Right lung (tissue), 5 donors: ENCODE results near the gene NPAS3. TPM values are rescaled to one million over a fixed set of nuclear protein-coding genes. Genes with fewer than 3 reads are reported as not detected.

ENCODE experiments used
- DNase-seq, 2 donors: peaks; one replicate each; pipeline ENCODE4 v3.0.0-alpha.2; 2013
- polyA plus RNA-seq, 5 donors: library from polyadenylated mRNA; unstranded; fragments of 120-200 nt; gene quantifications; one replicate each; pipeline versions ENCODE4 v1.2.1 to v1.2.3, GENCODE V29; 2013; ENCODE audit warnings: inconsistent platforms in 1 of 5, low replicate concordance in 1 of 5; ENCODE audit not compliant: insufficient read length in 5 of 5, insufficient read depth in 1 of 5

NPAS3 gene
- polyA plus RNA-seq, 5 donors, result 0.56 to 0.77 (median 0.69) TPM

DNA sequence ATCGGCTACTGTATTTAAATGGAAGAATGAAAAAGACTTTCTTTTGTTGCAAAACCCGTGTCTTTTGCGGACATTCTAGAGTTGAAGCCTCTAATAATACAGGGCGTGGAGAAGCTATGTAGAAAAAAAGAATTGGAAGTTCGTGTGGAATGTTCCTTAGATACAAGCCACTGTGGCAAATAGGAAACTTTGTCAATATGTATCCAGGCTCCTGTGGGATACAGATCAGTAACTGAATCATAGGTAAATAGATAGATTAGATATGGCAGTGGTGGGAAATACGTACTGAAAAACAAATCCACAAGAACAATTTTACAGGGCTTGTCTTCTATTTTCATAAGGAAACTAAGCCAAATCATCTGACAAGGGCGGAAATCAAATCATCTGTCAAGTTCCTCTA is 766.8 kb downstream of the NPAS3 start:
- DNase-seq, result no peak

GRCh38 chr14:33707716-33708115 is 769.0 kb downstream of the NPAS3 start:
- DNase-seq, result no peak

DNA sequence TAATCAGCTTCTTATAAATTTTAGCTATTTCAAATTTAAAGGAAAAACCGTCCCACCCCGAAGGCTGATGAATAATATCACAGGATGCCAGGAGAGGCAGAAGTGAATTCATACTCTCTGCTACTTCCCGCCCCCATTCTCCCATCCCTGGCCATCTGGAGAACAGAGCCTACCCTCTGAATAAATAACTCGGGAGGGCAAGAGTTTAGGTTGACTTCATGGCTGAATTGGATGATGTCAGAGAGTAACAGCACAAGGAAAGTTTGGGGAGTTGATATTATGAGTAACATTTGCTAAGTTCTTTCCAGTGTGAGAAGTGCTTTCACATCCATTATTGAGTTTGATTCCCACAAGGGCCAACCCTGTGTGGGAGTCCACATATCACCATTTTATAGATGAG is 770.6 kb downstream of the NPAS3 start:
- DNase-seq, result no peak

DNA sequence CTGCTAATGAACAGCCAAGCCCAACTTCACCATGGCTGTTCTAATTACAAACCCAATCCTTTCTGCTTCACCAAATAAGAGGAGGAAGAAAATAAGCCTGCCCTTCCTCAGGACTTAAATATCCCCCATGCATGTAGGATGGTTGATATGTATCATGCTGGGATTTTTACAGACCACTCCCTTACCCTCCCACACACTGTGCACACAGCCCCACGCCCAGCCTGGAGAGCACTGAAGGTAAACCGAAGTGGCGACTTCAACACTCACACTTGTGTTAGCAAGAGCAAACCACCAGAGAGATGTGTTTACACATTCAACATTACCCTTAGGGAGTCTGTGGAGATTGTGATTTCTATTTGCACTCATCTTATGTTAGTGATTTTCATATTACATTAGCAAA is 771.0 kb downstream of the NPAS3 start:
- no peak for DNase-seq

DNA sequence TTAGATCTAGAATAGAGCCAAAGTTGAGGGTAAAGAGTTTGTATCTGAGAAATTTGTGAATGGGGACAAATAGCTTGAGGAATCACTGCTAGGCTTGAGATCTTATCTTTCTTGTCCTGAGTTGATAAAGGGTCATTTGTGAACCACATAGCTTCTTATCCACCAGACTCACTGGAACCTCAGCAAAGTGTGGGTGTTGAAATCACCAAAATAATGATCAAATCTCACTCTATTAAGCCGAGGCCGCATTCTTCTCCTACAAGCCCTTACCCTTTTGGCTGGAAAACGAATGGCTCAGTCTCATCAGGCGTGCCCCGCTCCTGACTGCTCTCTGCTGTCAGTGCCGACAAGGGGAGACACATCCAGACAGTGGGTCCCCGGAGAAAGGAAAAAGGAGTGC is 771.6 kb downstream of the NPAS3 start:
- no peak for DNase-seq

DNA sequence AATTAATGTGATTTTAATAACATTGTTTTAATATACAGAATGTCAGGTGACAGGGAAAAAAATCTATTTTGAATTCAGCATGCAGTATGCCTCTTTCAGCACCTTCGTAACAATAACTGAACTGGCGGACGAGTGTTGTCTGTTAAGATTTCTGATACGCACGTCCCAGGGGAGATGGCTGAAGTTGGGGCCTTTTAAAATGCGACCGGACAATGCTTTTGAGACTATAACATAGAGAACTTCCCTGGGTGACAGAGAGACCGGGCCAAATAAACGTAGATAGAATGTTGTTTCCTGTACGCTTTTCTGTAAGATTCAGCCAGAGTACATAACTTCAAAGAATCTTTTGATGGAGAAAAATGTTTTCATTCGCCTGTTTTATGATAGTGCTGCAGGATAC is 772.5 kb downstream of the NPAS3 start:
- no peak for DNase-seq

- no peak for DNase-seq
Measured at GRCh38 chr14:33711811-33712216, 773.1 kb downstream of the NPAS3 start.

- no peak for DNase-seq
Measured at GRCh38 chr14:33714527-33715226, 776.0 kb downstream of the NPAS3 start.

DNA sequence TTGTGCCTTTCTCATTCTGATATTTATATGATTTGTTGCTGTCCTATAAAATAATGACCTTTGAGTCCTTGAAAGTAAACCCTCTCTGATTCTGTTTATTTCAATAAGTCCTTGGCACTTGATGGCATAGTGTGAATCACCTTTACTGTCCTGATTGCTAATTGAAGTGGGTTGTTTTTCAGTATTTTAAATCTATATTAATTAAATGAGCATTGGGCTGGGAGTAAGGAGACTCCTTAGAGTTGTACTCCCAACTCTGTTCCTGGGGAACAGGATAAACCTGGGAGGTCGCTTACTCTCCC is 776.5 kb downstream of the NPAS3 start:
- no peak for DNase-seq

- DNase-seq, result no peak
Measured at GRCh38 chr14:33716921-33717320, 778.2 kb downstream of the NPAS3 start.

DNA sequence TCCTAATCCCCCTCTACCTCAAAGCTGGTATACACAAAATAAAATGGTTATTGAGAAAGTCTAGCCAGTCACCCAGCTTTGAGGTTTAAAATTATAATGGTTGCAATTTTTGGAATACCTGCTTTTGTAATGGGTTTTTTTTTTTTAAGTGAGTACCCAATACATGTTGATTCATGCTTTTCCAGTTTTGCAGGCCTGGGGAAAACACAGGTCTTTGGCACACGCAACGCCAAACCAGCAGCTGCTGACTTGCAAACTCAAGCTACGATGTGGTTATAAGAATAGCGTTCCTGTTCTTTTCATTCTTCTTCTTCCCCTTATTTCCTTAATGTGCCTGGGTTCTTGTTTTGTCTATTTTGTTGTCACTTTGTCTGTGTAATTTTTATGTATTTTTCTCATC is 779.2 kb downstream of the NPAS3 start:
- no peak for DNase-seq

- no peak for DNase-seq
Measured at GRCh38 chr14:33720284-33720787, 781.7 kb downstream of the NPAS3 start.

DNA sequence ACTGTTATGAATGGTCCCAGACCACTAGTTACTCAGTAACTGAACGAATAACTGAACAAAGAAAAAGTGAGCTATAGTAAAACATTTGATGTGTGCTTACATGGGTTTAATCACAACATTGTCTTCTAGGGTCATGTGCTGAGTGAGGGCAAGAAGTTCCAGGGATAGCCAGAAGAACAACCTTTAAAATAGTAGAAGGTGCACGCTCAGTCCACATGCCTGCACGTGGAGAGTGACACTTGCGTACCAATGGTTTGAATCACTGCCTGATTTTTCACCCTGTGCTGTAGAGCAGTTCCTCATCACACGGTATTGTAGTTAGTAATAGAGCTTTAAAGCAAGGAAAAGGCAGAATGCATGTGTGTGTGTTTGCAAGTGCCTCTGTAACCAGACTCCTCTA is 788.0 kb downstream of the NPAS3 start:
- no peak for DNase-seq

DNA sequence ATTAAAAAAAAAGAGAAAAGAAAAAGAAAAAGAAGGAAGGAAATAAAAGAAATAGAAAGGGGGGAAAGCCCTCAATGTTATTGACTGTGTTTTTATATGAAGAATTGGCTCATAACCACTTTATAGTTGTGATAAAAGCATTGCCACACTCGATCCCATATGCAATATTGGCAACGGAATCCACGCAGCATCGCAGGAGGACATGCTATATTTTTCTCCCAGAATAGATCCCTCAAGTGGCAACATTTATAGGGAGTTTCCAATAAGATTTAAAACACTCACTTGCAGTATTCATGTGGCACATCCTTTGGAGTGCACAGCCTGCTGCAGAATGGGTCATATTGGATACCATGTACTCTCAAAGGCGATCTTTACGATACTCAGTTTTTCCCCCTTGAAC is 788.9 kb downstream of the NPAS3 start:
- DNase-seq, result no peak

GRCh38 chr14:33728010-33728498 is 789.4 kb downstream of the NPAS3 start:
- DNase-seq, result no peak

DNA sequence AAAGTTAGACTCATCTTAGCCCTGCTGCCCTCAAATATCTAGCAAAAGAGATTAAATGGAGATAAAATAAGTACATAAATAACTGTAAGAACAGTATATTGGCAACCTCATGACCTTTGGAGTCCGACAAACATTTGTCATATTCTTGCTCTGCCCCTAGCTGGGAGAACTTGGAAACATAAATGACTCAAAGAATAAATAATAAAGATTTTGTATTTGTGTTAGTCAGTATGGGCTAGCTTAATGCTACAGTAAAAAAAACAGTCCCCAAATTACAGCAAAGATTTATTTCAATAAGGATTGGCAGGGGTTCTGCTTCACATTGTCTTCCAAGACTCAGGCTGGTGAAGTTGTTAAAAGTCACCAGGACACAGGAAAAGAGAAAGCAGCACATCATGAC is 791.5 kb downstream of the NPAS3 start:
- no peak for DNase-seq

DNA sequence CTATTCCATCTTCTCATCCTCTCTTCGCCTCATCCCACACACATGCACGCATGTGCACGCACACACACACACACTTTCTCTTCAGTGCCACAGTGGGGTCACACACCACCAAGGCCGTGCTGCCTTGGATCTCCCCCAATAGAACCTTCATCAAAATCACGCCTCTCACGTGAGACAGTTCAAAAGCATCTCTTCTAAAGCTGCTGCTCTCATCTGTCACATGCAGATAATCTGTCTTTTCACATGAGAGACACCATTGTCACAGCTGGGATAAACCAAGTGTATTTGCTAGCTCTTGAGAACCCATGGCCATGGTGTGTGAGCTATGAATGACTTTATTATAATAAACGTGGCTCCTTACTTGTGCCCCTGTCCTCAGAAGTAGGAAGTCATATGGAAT is 793.5 kb downstream of the NPAS3 start:
- no peak for DNase-seq

DNA sequence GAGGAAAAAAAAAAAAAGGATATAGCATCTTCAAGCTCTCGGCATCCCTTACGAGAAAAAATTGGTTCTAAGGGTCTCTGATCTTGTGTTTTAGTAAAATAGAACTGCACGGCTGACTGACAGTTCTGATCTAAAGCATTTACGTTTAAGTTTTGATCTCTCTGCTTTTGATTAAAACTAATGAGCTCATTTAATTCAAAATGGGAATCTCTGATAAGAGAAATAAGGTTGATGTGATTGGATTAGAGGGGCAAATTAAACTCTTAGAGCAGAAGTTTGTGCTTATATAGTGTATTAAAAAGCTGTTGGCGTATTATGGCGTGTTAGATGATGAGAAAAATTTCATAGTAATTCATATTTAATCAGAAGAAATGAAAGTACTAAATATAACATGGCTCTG is 794.6 kb downstream of the NPAS3 start:
- no peak for DNase-seq

GRCh38 chr14:33733721-33734120 is 795.0 kb downstream of the NPAS3 start:
- DNase-seq, result no peak

- no peak for DNase-seq
Measured at GRCh38 chr14:33734387-33734786, 795.7 kb downstream of the NPAS3 start.

DNA sequence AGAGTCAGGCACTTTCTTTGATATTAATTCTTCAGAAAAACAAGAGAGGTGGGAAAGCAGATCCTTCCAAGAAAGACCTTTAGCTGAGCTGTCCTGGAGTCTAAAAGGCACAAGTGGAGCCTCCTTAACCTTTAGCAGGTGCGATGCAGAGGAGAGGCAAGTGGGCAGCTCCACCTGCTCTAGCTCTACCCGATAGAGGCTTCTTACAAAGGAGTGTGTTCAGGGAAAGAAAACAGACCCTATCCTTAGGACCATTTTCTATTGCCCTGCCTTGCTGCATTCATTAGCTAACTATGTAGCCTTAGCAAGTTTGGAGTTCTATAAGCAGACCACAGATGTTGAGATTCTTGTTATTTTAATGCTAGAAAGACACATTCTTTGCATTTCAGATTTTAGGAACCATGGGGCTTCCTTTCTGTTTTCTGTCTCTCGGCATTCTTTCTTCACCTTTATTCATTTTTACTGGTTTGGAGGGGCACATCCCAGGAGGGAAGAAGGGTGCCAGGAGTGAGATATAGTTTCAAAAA is 797.7 kb downstream of the NPAS3 start:
- DNase-seq, result no peak

- no peak for DNase-seq
Measured at GRCh38 chr14:33736979-33737378, 798.3 kb downstream of the NPAS3 start.

GRCh38 chr14:33737446-33737845 is 798.8 kb downstream of the NPAS3 start:
- no peak for DNase-seq

GRCh38 chr14:33738029-33738428 is 799.4 kb downstream of the NPAS3 start:
- DNase-seq, result no peak
